A673 (cell line): ENCODE data around the gene ATP2B2.

Source experiments
- EZH2 ChIP-seq: fragments of 200-600 bp; sonication (generic); IDR thresholded peaks from 2 replicates; pipeline ENCODE4 v1.6.1; 2017; ENCODE audit warnings: borderline replicate concordance, low read depth, mild to moderate bottlenecking, mixed read lengths, antibody characterized with exemption, low read length; ENCODE audit not compliant: poor library complexity, severe bottlenecking
- TF ChIP-seq, protein P1 (sequence below): fragments of 300-800, 200-600 bp; sonication (generic); conservative IDR thresholded peaks from 2 replicates; pipeline ENCODE4 v1.5.1; 2017; ENCODE audit warnings: low read depth, mild to moderate bottlenecking, antibody characterized with exemption, low read length, moderate library complexity, mixed read lengths

DNA sequence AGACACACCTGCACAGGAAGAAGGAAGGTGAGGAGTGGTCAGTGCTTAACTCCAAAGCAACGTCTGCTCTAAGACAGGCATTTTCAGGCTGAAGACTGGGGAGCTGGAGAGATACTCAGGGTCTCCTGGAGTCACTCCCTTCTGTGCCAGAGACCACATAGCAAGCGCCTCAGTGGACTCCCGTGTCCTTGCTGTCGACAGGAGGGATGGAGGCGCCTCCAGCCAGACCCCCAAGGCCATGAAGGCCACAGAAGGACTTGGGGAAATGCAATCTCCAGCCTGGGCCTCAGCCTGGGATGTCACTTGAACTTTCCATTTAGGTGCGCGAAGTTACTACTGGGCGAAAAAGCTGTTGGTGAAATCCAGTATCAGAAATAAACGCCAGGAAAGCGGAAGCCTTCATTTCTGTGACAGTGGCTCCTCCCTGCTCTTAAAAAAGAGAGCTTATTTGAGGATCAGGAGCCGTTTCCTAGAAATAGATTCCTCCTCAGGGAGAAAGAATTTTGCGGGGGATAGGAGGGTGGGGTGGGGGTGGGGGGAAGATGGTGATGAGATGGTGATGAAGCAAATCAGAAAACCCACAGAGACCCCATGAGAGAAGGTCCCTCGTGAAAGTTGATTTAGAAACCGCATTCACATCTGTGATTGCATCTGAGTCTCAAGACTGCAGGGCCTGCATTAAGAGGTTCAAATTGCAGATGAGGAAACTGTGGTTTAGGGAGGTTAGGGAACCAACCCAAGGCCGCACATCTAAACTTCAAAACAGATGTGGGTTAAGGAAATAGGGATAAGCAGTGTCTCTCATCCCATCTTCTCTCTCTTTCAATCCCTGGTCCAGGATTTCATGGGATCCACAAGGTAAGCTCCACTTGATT lies 78.8 kb downstream of the ATP2B2 start:
- TF ChIP-seq, protein P1, sequence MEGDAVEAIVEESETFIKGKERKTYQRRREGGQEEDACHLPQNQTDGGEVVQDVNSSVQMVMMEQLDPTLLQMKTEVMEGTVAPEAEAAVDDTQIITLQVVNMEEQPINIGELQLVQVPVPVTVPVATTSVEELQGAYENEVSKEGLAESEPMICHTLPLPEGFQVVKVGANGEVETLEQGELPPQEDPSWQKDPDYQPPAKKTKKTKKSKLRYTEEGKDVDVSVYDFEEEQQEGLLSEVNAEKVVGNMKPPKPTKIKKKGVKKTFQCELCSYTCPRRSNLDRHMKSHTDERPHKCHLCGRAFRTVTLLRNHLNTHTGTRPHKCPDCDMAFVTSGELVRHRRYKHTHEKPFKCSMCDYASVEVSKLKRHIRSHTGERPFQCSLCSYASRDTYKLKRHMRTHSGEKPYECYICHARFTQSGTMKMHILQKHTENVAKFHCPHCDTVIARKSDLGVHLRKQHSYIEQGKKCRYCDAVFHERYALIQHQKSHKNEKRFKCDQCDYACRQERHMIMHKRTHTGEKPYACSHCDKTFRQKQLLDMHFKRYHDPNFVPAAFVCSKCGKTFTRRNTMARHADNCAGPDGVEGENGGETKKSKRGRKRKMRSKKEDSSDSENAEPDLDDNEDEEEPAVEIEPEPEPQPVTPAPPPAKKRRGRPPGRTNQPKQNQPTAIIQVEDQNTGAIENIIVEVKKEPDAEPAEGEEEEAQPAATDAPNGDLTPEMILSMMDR: no peak
- no peak for TF ChIP-seq EZH2
